SK-N-MC (cell line): Measurements from ENCODE around the gene MEP1A.

Experiments
- EZH2 ChIP-seq: fragments of 200-600 bp; sonication (generic); IDR thresholded peaks from one replicate; pipeline ENCODE4 v1.6.1; 2017; ENCODE audit warnings: antibody characterized with exemption
- POLR2AphosphoS5 ChIP-seq: IDR thresholded peaks from 2 replicates; pipeline ENCODE4 v1.6.1; 2012; ENCODE audit warnings: mild to moderate bottlenecking, low read depth, low read length, borderline replicate concordance

GRCh38 chr6:46850792-46851191 lies 57.6 kb downstream of the MEP1A start:
- TF ChIP-seq EZH2 = no peak
- no peak for TF ChIP-seq POLR2AphosphoS5
